GM12891 (cell line): Measurements from ENCODE around the gene BDH1.
A peak's percentile ranks its signal among the peaks of the same experiment; 100 is the strongest.
"Not testable (repeated sequence)": the region's sequence is repeated elsewhere in the genome, so short reads cannot be mapped to it uniquely, and the experiment has no call there.

Experiments
- DNase-seq: peaks from one replicate; pipeline ENCODE4 v3.0.0; 2011; ENCODE audit warnings: low spot score; ENCODE audit not compliant: insufficient read length
- FAIRE-seq: peaks from 2 replicates; lab custom pipeline; 2011; peaks lifted over from hg19 to GRCh38; lab: Jason Lieb, UNC
- PAX5 ChIP-seq: IDR thresholded peaks from 2 replicates; pipeline ENCODE4 v1.6.1; 2011; ENCODE audit warnings: low read length, moderate library complexity, mild to moderate bottlenecking; ENCODE audit not compliant: insufficient read depth, severe bottlenecking
- POLR2A ChIP-seq: IDR thresholded peaks from 2 replicates; pipeline ENCODE4 v1.6.1; 2011; ENCODE audit warnings: low read depth, low read length, control low read depth
- POLR2AphosphoS5 ChIP-seq: IDR thresholded peaks from 2 replicates; pipeline ENCODE4 v1.6.1; 2011; ENCODE audit warnings: low read depth, low read length, control low read depth
- POU2F2 ChIP-seq: IDR thresholded peaks from 2 replicates; pipeline ENCODE4 v1.6.1; 2011; ENCODE audit warnings: low read depth, mild to moderate bottlenecking, control low read depth, low read length, moderate library complexity
- SPI1 ChIP-seq: IDR thresholded peaks from 2 replicates; pipeline ENCODE4 v1.6.1; 2011; ENCODE audit warnings: low read depth, low read length, control low read depth
- TAF1 ChIP-seq: IDR thresholded peaks from 2 replicates; pipeline ENCODE4 v1.6.1; 2011; ENCODE audit warnings: low read depth, low read length, control low read depth

The BDH1 gene

DNA sequence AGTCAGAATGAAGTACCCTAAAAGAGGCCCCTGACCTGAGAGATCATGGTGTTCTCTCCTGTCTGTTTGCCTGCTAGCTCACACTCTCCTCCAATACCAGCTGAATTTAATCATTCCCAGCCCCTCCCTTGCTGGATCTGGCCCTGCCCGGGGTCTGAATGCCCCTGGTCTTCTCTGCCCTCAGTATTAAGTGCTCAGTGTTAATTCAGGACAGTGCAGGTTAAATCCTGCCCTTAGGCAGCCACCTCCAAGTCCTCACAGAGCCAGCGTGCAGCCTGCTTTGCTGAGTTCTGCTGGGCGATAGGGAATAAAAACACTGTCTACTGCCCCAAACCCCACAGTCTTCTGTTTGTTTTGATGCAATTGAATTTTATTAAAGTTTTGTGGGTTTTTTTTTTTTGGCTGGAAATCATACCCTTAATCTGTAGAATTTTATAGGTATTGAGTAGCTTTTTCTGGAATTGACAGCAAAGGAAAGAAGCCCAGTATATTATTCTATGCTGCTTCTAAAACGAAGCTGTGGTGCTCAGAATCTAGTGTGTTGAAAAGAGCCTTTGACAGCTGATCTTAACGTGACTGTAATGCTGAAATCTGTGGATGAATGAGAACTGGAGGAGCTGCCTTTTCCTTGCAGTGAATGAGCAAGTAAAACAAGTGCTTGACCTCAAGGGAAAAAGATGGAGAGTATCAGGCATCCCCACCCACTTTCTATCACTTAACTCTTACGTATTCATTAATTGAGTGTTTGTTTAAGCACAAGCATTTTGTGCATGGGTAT is 12.3 kb upstream of the BDH1 start:
- FAIRE-seq (no peak), DNase-seq (no peak)
- no peak for TF ChIP-seq TAF1
- no peak for TF ChIP-seq PAX5
- TF ChIP-seq POLR2AphosphoS5, result no peak
- TF ChIP-seq POLR2A, result no peak
- no peak for TF ChIP-seq POU2F2
- TF ChIP-seq SPI1, result no peak

DNA sequence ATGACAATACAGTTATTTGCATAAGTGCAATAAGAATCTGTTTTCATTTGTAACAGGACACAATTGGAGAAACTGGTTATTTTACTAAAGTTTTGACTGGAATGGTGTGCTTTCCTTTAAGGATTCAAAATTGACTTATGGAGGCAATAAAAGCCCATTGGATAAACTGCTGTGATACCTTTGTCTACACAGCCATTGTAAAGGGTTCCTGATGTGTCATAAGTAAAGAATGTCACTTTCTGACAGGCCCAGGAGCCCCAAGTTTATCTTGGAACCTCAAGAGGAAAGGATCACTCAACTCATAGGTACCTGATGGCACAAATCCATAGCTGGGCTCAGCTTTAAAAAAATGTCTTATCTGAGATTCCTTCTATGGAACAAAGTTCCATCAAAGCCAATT is 10.4 kb upstream of the BDH1 start:
- not testable (repeated sequence) for FAIRE-seq, DNase-seq

DNA sequence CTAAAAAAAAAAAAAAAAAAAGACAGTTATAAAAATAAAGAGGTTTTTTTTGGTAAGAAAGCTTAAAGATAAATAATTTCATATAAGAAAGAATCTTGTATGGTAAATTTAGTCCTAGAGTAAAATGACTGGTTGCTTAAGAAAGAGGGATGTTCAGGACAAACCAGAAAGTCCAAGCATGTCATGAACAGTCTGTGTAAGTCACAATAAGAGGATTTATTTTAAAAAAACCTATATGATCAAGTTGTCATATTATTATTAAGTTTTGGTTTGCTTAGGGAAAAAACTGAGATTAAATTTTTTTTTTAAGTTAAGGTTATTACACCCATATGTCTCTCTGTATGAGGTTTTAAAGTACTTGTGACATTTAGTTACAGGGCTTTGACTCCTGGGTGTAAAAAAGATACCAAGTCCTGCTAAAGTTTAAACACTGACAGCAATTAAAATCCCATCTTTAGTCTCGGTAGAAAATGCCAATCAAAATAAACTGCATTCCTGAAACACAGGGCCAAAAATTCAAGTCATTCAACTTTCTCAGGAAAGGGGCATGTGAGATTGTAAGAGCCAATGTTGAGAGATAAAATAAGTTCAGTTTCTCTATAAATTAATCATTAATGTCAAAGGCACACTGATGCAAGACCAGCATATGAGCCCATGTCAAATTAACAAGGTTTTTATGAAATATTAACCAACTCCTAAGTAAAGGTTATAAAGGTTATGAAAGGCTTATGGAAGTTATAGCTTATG is 8.5 kb upstream of the BDH1 start:
- FAIRE-seq (no peak), DNase-seq (no peak)
- no peak for TF ChIP-seq POU2F2
- no peak for TF ChIP-seq POLR2A
- no peak for TF ChIP-seq POLR2AphosphoS5

DNA sequence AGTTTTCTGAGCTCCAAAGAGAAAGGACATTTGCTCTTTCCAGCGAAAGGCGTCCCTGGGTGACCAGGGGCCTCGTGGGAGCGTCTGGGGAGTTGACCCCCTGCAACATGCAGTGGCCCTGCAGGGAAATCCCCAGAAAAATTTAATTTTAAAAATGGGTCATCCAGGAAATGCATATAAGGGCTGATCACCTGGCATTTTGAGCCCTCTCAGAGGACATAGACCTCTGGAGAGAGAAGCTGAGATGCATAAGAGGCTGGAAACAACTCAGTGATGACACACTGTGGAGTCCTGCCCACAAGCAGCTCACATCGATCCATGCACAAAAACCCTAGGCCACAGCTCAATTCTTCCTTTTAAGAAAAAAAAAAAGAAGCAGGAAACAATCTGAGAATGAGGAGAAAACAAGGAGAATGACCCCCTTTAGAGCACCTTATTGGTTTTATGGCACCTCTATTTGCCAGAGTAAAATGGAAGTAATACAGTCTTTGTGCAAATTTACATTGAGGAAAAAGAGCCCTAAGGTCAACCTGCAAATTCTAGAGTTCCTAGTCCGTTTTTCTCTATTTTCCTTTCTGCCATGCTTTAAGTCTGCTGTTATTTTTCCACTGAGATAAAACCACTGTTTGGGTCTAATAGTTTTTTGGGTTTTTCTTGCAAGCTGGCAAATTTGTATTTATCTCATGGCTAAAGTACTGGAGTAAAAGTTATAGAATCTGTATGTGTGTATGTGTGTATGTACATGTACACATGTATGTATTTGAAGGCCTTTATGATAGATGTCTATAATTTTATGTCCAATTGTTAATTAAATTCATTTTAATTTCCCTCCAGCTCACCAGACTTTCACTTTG is 6.9 kb upstream of the BDH1 start:
- TF ChIP-seq POU2F2 (no peak), SPI1 (no peak), POLR2A (no peak), POLR2AphosphoS5 (no peak), PAX5 (no peak), TAF1 (no peak)
- DNase-seq (no peak), FAIRE-seq (no peak)

DNA sequence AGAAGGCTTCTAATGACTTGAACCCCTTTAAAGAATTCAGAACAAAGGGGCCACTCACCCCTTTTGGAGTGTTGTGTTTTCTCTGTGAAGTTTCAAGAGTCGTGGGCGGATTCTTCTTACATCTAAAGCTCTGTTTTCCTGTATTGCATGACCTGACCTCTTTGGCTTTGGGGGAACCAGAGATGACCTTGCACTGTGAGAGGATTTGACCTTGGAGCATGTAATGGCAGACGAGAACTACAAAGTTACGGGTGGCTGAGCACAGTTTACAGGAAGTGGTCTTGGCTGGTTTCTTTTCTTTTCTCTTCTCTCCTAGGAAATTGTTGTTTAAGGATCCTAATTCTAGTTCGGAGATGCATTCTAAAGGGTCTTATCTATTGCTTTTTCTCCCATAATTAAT is 6.2 kb upstream of the BDH1 start:
- TF ChIP-seq PAX5 (peak; percentile 89), SPI1 (peak; percentile 41; the same call in 1 of the 2 replicates), POLR2AphosphoS5 (no peak)
- DNase-seq (no peak), FAIRE-seq (peak; percentile 50)

GRCh38 chr3:197559651-197560050 is 3.9 kb upstream of the BDH1 start:
- DNase-seq, result no peak
- no peak for TF ChIP-seq POLR2AphosphoS5
- TF ChIP-seq POLR2A, result no peak
- TF ChIP-seq TAF1, result no peak
- no peak for TF ChIP-seq SPI1
- no peak for TF ChIP-seq POU2F2
- no peak for TF ChIP-seq PAX5
- no peak for FAIRE-seq

GRCh38 chr3:197554562-197555280 is 1.0 kb downstream of the BDH1 start:
- FAIRE-seq (peak; percentile 95), DNase-seq (peak; percentile 97)
- peak; percentile 9; the same call in 1 of the 2 replicates for TF ChIP-seq TAF1
- peak; percentile 71 for TF ChIP-seq POLR2A
- no peak for TF ChIP-seq PAX5
- TF ChIP-seq POLR2AphosphoS5, result peak; percentile 61; the same call in 1 of the 2 replicates
- 0 out of 2 replicates have a peak, but pooled peaks have one; percentile 15 for TF ChIP-seq SPI1
- TF ChIP-seq POU2F2, result no peak

GRCh38 chr3:197554196-197554561 is 1.6 kb downstream of the BDH1 start:
- no peak for FAIRE-seq
- no peak for DNase-seq
- no peak for TF ChIP-seq PAX5
- TF ChIP-seq SPI1, result no peak
- TF ChIP-seq POLR2AphosphoS5, result no peak
- no peak for TF ChIP-seq TAF1
- TF ChIP-seq POU2F2, result no peak
- TF ChIP-seq POLR2A, result no peak

DNA sequence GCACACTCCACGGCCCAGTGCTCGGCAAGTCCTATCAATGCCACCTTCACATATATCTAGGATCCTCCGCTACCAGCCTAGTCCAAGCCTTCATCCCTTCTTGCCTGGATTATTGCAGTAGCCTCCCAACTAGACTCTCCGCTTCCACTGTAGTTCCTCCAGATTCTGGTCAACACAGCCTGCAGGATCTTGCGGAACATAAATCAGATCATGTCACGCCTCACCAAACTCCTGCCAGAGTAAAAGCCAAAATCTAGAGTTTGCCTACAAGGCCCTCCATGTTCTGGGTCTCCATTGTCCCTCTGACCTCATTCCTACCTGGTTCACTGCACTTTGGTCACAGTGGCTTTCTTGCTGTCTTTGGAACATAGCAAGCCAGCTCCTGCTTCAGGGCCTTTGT is 3.6 kb downstream of the BDH1 start:
- TF ChIP-seq SPI1, result no peak
- no peak for TF ChIP-seq POU2F2
- TF ChIP-seq POLR2A, result no peak
- TF ChIP-seq PAX5, result no peak
- no peak for TF ChIP-seq POLR2AphosphoS5
- TF ChIP-seq TAF1, result no peak
- no peak for FAIRE-seq

More for the DNA sequence above, 3.6 kb downstream of the BDH1 start:
- no peak for DNase-seq
